ENCODE measurements around the gene UTP4.

DNA sequence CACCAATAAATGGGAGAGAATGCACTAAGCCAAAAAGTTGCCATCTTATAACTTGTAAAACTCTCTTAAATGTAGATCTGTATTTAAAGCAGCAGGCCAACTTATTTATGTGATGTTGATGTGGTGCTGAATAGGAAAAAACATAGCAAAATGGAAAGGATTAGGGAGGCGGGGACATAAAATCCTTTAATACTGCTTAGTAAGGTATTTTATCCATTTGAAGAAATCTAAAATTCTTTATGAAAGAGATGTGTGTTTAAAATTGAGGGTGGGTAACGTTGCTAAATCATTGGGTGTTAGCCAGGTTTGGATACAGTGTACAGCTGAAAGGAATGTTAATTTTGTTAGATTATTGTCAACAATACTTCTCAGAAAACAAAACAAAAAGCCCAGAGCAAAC is 68.8 kb downstream of the UTP4 start:
- TF ChIP-seq POLR2A (IDR thresholded peaks at IDR 0.05; ENCODE audit: low read length) (no peak), GATA1 (IDR thresholded peaks at IDR 0.05; ENCODE audit: low read depth, low read length) (no peak)

Data from erythroblast (primary cell).